AG04450 (cell line): ENCODE measurements around the gene SLC8A3. TPM values are rescaled to one million over a fixed set of nuclear protein-coding genes. Genes with fewer than 3 reads are reported as not detected.

ENCODE experiments used
- CTCF ChIA-PET: fragments of 300-600, 350-600 bp; formaldehyde crosslinking; extraction: SDS; loops from one replicate; lab custom pipeline; 2022; ENCODE audit warnings: antibody characterized with exemption, inconsistent platforms; lab: Charles Lee
- POLR2A ChIA-PET: fragments of 350-600 bp; formaldehyde crosslinking; extraction: SDS; loops from one replicate; lab custom pipeline; 2021; ENCODE audit warnings: antibody characterized with exemption, inconsistent platforms; lab: Yijun Ruan, JAX
- DNase-seq: peaks from one replicate; pipeline ENCODE4 v3.0.0-alpha.2; 2011; ENCODE audit warnings: low read depth, low spot score
- H3K27ac ChIP-seq: one replicate; pipeline ENCODE4 v1.5.1; 2012; ENCODE audit warnings: low read depth, low read length, control low read depth
- H3K27me3 ChIP-seq: one replicate; pipeline ENCODE4 v1.6.0; 2012; ENCODE audit warnings: low read length; ENCODE audit not compliant: control insufficient read depth, insufficient read depth
- H3K4me3 ChIP-seq: 2 replicates; pipeline ENCODE4 v1.5.1; 2011; ENCODE audit warnings: mild to moderate bottlenecking, low read depth, low read length, control low read depth
- H3K9me3 ChIP-seq: 2 replicates; pipeline ENCODE4 v1.5.1; 2012; ENCODE audit warnings: low read length; ENCODE audit not compliant: control insufficient read depth, insufficient read depth
- CTCF ChIP-seq: IDR thresholded peaks from 2 replicates; pipeline ENCODE4 v1.5.1; 2011; ENCODE audit warnings: low read depth, low read length, control low read depth, inconsistent platforms
- polyA plus RNA-seq: library from polyadenylated mRNA; depleted of rRNA; stranded (reverse); fragments of >200 nt; gene quantifications from 2 replicates; pipeline ENCODE4 v1.2.3, GENCODE V29; 2011

Gene SLC8A3
- polyA plus RNA-seq, 1 experiment: not detected

DNA sequence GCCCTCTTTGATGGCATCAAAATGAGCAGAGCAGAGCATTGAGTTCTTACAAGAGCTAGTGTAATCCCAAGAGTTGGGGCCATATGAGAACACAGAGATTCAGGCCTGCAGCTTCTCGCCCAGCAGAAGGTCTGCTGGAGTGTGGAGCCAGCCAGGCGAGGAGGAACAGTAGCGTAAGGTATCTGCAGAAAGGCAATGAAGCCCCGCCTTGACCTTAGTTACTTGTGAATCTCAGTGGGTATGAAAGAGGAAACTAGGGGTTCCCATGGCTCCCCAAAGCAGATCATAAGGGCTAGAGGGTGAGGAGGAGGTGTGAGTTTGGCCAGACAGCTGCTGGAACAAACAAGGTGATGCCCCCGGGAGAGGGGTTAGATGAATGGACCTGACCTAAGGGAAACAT, 49.4 kb downstream of the SLC8A3 start:
- no peak for DNase-seq
- Histone ChIP-seq H3K4me3 (no peak overlapping the region), H3K9me3 (no peaks in the 10 kb centered on the region), H3K27ac (no peak overlapping the region), H3K27me3 (peaks cover 2% of the 10 kb centered on the region)
- ChIA-PET POLR2A (no interaction called here), CTCF (no interaction called here)
- TF ChIP-seq CTCF: no peak

GRCh38 chr14:70137788-70138187, 51.0 kb downstream of the SLC8A3 start:
- ChIA-PET CTCF (no interaction called here), POLR2A (no interaction called here)
- TF ChIP-seq CTCF: no peak
- Histone ChIP-seq H3K4me3 (no peak overlapping the region), H3K27me3 (peaks cover 2% of the 10 kb centered on the region), H3K9me3 (no peaks in the 10 kb centered on the region), H3K27ac (no peak overlapping the region)
- DNase-seq: no peak

DNA sequence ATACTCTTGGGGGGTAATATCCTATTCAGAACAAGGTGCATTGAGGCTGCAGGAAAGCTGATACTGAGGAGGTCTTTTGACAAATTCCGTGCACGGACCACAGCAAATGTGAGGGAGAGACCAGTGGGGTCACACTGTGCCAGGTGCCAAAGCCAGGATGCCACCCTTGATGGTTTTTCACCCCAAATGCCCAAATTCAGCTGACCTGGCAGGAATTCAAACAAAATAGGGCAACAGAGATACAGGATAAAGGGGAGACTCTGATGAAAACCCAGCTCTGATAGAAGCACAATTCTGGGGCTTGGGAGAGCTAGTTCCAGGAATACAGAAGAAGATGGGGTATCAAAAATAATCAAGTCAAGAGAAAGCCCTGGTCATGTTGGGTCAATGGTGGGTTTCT, 55.3 kb downstream of the SLC8A3 start:
- Histone ChIP-seq H3K27ac (no peak overlapping the region), H3K4me3 (no peak overlapping the region), H3K9me3 (no peaks in the 10 kb centered on the region), H3K27me3 (peaks cover 5% of the 10 kb centered on the region)
- TF ChIP-seq CTCF: no peak
- no peak for DNase-seq
- ChIA-PET POLR2A (no interaction called here), CTCF (no interaction called here)

- no peak for DNase-seq
- Histone ChIP-seq H3K27me3 (peaks cover 3% of the 10 kb centered on the region), H3K9me3 (no peaks in the 10 kb centered on the region), H3K4me3 (no peak overlapping the region), H3K27ac (no peak overlapping the region)
- no peak for TF ChIP-seq CTCF
- POLR2A ChIA-PET: no interaction called here
- CTCF ChIA-PET: no interaction called here
Observed at GRCh38 chr14:70130482-70130881, 58.3 kb downstream of the SLC8A3 start.

DNA sequence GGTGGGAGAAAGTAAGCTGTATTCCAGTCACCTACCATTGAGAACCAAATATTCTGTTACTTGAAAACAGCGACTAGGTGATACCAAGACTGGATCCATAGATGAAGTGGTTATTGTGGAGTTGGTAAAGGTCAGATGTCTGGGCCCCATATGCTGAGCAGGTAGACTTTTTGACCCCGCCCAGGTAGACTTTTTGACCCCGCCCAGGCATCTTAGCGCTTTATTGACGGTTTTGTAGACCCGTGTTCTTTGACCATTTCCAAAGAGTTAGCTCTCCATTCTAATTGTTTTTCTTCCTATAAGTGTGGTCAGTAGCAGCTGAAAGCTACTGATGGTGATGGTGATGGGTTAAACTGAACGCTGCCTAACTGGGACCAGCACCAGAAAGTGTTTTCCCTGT, 61.6 kb downstream of the SLC8A3 start:
- Histone ChIP-seq H3K4me3 (no peak overlapping the region), H3K27me3 (peaks cover 3% of the 10 kb centered on the region), H3K27ac (no peak overlapping the region), H3K9me3 (no peaks in the 10 kb centered on the region)
- DNase-seq: no peak
- POLR2A ChIA-PET: no interaction called here
- CTCF ChIA-PET: no interaction called here
- no peak for TF ChIP-seq CTCF
